ENCODE data around the gene IGSF9B. TPM values are rescaled to one million over a fixed set of nuclear protein-coding genes. Genes with fewer than 3 reads are reported as not detected.

Gene IGSF9B
- total and polyA plus RNA-seq, 10 of the 15 experiments (the other 5 are each of a cell fraction or from before 2014, with no cell fraction given) = 0.03 to 3.7 (median 0.20) TPM; not detected in 2

DNA sequence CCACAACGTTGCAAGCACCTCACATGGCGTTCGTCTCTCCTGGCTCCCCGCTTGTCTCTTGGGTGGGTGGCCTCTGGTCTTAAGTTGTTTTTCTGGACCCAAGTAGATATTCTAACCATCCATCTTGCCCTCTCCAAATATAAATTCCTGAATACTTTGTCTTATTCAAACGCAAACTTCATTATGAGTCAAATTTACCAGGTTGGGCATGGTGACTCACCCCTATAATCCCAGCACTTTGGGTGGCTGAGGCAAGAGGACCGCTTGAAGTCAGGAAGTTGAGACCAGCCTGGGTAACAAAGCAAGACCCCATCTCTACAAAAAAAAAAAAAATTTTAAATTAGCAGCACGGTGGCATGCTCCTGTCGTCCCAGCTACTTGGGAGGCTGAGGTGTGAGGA lies 5.1 kb upstream of the IGSF9B start:
- SMC1A ChIA-PET (ENCODE audit: uncharacterized antibody, unreplicated experiment) = no interaction called here
- WGBS (ENCODE audit: insufficient coverage, insufficient replicate concordance, low lambda C conversion rate, missing lambda C conversion rate) = 36% methylated on average over 8 of the region's 8 CpGs

More for the DNA sequence above, 5.1 kb upstream of the IGSF9B start:
- H3K27ac ChIP-seq (ENCODE audit: control insufficient read depth, insufficient read depth) = no peak overlapping the region
- no peak overlapping the region for H2AFZ ChIP-seq (ENCODE audit: control insufficient read depth, low read depth, low read length)
- RAD21 ChIA-PET (ENCODE audit: unreplicated experiment) = no interaction called here
- no peak overlapping the region for H3K4me3 ChIP-seq
- in situ Hi-C loops (cut with MboI) = no loop called here
- H3K79me2 ChIP-seq (ENCODE audit: control insufficient read depth, insufficient read depth, low read length) = no peaks in the 10 kb centered on the region
- CTCF ChIA-PET = interaction anchor here (0.9 kb wide), 1 partner anchor 136 kb away, joined by 3 read pairs; no protein-coding TSS in a partner anchor
- FAIRE-seq (no peak), ATAC-seq (no peak), DNase-seq (ENCODE audit: low read depth, low spot score) (no peak)
- POLR2A ChIA-PET = no interaction called here
- TF ChIP-seq KLF5 (IDR thresholded peaks at IDR 0.05; ENCODE audit: partially characterized antibody) = no peak
- TF ChIP-seq RELA (IDR thresholded peaks at IDR 0.05; ENCODE audit: borderline replicate concordance, partially characterized antibody) = no peak
- TF ChIP-seq EED (IDR thresholded peaks at IDR 0.05; ENCODE audit: low read depth) = no peak
- no peak for TF ChIP-seq BCL11A (IDR thresholded peaks at IDR 0.05; ENCODE audit: low read depth, low read length)
- no peak for TF ChIP-seq SP1 (IDR thresholded peaks at IDR 0.05; ENCODE audit: low read depth, low read length)
- no peak for TF ChIP-seq POLR2A (IDR thresholded peaks at IDR 0.05; ENCODE audit: low read depth, low read length)
- TF ChIP-seq TCF3 (IDR thresholded peaks at IDR 0.05; ENCODE audit: borderline replicate concordance, insufficient read depth, low read depth, low read length) = no peak
- TF ChIP-seq BHLHE40 (IDR thresholded peaks at IDR 0.05; ENCODE audit: borderline replicate concordance in 1 of 2, low read depth in 2 of 2, low read length in 1 of 2) = no peak
- no peak for TF ChIP-seq FOS (IDR thresholded peaks at IDR 0.05; ENCODE audit: borderline replicate concordance, extremely low read depth, insufficient read length)
- no peak for TF ChIP-seq BCLAF1 (IDR thresholded peaks at IDR 0.05)
- TF ChIP-seq IRF4 (IDR thresholded peaks at IDR 0.05; ENCODE audit: low read depth, low read length) = no peak
- no peak for TF ChIP-seq WRNIP1 (IDR thresholded peaks at IDR 0.05; ENCODE audit: borderline replicate concordance, low read depth, low read length)
- TF ChIP-seq NFIC (IDR thresholded peaks at IDR 0.05; ENCODE audit: low read depth, low read length) = no peak
- TF ChIP-seq NR2C1 (IDR thresholded peaks at IDR 0.05) = no peak
- no peak for TF ChIP-seq HCFC1 (IDR thresholded peaks at IDR 0.05; ENCODE audit: low read length)
- TF ChIP-seq SIX5 (IDR thresholded peaks at IDR 0.05; ENCODE audit: low read depth, low read length, severe bottlenecking) = no peak
- no peaks in the 10 kb centered on the region for H4K20me1 ChIP-seq (ENCODE audit: control insufficient read depth, insufficient read depth)
- no peak overlapping the region for H3K9ac ChIP-seq (ENCODE audit: control insufficient read depth, insufficient read depth, low read length)
- H3K4me2 ChIP-seq (ENCODE audit: control insufficient read depth, insufficient read depth) = no peak overlapping the region
- intact Hi-C loops (cut with micrococcal nuclease; ENCODE audit: unreplicated experiment) = no loop called here
- no TSS peak for BruUV-seq (replicated peaks)
- H3K9me3 ChIP-seq (replicated peaks; ENCODE audit: control insufficient read depth, insufficient read depth, low read length) = no peaks in the 10 kb centered on the region
- H3K4me1 ChIP-seq (ENCODE audit: control insufficient read depth, insufficient read depth, low read length) = no peaks in the 10 kb centered on the region
- peaks cover 0 to under 1% of the 10 kb centered on the region in 2 experiments; a peak in 2 of 4 replicates for H3K27me3 ChIP-seq (replicated peaks in 1 of 2; ENCODE audit: control insufficient read depth in 2 of 2, insufficient read depth in 2 of 2, low read length in 1 of 2)
- H3K36me3 ChIP-seq (ENCODE audit: control insufficient read depth in 2 of 2, insufficient read depth in 2 of 2, low read length in 1 of 2) = no peaks in the 10 kb centered on the region
